GM19467 (cell line): Measurements from ENCODE around the gene MGLL.

Experiments
- ATAC-seq: cut with Tn5 transposase; IDR thresholded peaks from one replicate; pipeline ENCODE4 v1.9.1; 2021; ENCODE audit warnings: mild to moderate bottlenecking, moderate library complexity; ENCODE audit not compliant: unreplicated experiment

MGLL gene

DNA sequence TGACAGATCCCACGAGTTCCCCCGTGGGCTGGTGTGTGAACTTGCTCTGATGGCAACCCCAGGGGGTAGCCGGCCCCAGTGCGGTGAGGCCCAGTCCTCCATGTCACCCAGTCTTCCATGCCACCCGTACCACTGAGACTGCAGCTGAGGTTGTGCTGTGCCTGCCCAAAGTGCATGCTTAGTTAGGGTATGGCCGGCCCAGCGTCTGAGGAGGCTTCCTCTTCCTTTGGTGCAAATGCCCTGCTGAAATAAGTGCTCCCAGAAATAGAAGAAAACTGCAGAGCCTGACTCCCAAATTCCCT lies 31.5 kb downstream of the MGLL start:
- ATAC-seq = no peak

- no peak for ATAC-seq
Measured at GRCh38 chr3:127789990-127790881, 32.1 kb downstream of the MGLL start.

DNA sequence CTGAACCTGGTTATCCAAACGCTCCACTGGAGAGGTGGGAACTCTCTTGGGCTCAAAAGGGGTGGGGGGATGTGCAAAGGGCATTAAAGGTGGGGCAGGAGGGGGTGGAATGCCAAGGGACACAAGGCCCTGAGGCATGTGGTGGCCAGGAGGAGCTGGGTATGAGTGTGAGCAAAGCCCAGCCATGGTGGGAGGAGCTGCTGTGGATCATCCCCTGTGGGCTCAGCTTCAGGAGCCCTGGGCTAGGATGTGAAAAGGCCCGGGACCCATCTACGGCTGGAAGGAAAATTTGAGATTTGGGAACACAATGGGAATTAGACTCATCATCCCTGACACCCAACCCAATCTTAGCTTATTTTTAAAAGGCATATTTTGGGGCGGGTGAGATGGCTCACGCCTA lies 33.3 kb downstream of the MGLL start:
- ATAC-seq = no peak

DNA sequence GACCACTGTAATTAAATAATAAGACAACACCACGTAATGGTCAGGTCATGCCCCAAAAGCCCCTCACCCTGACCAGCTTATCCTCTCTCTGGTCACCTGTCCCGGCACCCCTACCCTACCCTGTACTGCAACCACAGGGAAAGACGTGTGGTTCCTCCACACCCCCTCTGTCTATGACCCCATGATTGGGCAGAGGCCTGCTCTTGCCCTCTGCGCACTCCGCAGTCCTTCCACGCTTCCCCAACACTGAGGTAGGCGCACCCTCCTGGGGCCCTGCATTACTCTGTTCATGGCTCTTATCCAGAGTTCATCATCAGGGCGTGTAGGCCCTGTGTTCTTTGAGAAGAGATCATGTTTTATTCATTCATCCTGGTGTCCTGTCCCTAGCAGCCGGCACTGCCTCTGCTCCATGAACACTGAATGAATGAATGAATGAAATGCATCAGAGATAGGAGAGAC lies 33.8 kb downstream of the MGLL start:
- no peak for ATAC-seq

DNA sequence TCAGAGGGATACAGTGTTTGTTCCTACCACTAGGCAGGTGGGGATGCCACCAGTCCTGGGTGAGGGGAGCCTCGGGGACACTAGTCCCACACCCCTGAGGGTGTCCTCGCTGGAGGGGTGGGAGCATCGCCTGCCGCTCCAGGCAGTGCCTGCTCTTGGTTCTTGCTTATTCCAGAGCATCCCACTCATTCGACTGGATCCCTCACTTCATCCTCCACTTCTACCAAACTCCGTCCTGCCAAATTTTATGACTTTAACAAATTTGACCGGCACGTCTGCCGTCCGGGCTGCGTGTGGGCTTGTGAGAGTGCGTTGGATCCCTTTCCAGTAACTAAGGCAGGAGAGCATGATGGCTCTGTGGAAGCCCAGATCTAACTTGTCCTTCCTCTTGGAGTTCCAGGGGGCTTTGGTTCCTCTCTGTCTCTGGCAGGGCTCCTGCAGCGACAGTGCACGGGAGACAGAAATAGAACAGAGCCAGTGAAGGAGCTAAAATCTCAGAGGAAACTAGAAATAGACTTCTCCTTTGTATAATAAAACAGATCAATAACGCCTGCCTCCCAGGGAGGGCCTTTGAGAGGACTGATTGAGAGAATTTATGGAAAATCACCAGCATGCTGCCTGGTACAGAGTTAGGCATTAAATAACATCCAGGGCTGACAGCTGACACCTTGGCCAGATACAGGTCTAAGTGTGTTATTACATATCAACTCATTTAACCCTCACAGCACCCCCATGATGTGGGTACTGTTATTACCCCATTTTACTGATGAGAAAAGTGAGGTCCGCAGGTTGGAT lies 34.5 kb downstream of the MGLL start:
- no peak for ATAC-seq

DNA sequence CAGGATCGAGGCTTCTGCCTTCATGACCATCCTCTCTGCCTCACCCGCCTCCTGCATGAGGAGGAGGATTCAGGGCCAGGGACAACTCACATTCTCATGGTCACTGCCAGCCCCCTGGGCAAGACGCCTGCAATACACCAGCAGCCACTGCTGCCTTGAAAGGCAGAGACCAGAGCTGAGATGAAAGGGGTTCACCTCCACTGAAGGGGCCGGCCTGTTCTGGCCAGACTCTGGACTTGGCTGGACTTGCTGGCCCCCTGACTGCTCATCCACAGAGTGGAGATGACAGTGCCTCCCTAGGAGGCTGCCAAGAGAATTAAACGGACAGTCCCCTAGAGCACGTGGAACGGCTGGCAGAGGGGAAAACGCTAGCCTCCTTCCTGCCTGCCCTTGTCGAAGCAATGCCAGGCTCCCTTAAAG lies 35.2 kb downstream of the MGLL start:
- no peak for ATAC-seq

GRCh38 chr3:127786353-127787070 lies 35.8 kb downstream of the MGLL start:
- no peak for ATAC-seq

GRCh38 chr3:127785711-127786265 lies 36.5 kb downstream of the MGLL start:
- no peak for ATAC-seq

DNA sequence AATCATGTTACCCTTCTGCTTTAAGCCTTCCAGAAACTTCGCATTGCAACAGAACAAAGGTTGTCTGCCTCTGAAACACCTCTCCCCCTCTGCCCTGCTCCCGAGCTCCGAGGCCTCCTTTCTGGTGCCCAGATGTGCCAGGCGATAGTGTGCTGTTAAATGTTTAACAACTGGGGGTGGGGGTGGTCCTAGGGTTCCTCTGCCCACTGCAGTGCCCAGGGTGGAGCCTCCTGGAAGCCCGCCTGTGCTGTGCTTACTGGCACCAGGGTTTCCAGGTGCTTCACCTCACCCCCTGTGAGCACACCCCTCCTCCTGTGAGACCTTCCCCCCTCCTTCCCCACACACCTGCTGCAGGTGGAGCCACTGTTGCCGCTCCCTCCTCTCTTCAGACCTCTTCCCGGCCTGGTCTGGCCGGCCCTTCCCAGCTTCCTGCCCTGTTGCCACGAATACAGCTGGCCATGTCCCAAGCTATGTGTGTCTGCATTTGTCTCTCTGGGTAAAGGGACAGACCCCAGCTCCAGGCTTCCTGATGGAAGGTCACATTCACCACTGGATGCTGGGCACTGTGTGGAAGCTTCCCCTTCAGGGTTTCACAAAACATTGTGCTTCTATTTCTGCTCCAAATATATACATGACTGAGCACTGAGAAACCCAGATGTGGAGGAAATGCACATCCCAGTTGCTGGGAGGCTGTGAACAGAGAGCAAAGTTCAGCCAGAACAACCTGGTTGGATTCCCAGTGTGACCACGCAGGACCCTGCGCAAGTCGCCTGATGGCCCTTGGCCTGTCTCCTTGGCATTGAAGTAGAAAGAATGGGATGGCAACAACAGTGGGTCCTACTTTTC lies 37.2 kb downstream of the MGLL start:
- ATAC-seq = no peak

- ATAC-seq = no peak
Measured at GRCh38 chr3:127784283-127784682, 38.0 kb downstream of the MGLL start.

DNA sequence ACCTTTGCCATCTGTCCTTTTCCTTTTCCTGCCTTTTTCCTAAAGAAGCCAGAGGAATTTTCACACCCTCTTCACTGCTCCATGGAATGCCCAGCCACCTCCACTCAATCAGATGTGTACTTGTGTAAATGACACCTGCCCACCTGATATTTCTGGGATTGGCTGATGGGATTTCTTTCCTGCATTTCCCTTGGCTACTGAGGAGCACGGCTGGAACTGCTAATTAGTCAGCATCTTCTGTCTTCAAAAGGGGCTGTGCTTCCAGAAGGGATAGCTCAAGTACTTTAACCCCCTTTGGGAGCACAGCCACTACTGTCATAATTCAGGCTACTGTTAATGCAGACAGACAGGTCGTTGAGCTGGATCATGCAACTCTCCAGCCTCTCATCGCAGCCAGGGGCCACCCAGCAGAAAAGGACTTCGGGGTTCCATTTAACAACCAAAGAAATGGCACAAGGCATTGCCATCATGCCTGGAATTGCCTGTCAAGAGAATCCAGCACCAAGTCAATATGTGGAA lies 38.6 kb downstream of the MGLL start:
- no peak for ATAC-seq

- no peak for ATAC-seq
Measured at GRCh38 chr3:127783166-127783565, 39.1 kb downstream of the MGLL start.

DNA sequence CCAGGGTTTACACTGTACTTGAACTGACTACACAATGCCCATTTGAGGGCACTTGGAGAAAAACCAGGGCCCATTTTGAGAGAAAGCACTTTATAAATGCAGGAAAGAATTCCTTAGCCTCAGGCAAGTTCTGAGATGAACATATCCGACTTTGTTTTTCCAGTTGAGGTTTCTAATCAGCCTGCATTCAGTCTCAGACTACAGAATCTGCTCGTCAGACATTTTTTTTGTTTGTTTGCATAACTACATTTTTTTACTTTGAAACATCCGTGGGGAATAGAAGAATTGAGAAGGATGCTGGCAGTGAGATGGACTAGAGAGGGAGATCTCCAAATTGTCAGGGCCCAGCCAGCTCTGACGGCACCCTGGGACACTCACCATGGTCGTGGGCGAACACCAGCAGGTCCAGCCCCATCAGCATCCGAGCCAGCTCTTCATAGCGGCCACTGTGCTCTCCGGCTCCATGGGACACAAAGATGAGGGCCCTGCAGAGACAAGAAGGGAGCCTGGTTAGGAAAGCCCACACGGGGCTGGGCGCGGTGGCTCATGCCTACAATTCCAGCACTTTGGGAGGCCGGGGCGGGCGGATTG lies 40.8 kb downstream of the MGLL start:
- ATAC-seq = no peak

DNA sequence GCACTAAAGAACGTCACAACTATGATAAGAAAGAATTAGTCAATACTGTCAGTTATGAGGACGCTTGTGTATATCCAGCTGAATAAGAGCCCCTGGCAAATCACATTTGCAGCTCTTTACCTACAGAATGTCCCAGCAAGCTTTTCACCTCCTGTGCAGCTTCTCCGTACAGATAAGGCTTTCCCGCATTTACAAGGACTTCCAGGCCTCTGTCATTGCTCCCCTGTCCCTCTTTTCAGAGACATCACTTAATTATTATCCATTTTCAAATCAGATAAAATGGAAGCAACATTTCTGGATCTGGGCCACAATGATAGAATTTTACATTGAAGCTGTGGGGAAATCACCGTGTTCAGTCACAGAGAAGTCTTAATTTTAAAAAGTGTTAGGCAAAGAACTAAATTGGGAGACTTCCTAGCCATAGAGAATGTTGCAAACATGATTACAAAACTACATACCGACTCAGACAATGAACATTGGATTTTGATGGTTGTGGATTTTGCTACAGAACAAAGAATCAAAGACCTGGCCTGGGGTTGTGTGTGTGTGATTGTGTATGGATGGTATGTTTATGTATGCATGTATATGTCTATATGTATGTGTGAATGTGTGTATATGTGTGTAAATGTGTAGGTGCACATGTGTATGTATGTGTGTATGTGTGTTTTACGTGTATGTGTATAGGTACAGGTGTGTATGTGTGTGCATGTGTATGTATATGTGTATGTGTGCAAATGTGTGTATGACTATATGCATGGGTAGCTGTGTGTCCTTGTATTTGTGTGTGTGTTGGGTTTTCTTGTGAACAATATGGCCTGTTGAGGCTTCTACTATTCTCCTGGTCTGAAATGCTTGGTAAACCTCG lies 41.5 kb downstream of the MGLL start:
- no peak for ATAC-seq

DNA sequence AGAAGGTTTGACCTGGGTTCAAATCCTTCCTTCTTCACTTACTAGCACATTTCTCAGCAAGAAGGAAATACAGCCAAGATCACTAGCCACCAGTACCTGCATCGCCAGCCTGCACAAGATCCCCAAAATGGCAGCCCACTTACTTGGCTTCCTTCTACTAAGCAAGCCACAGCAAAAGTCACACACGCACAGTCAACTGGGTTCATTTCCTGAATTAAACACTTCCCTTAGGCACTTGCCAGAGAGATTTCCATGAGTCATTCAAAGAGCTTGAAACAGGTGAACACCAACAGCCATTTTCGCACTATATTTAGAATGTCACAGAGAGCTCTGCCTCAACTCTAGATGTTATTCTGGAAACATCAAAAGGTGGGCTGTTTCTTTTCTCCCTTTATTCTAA lies 42.6 kb downstream of the MGLL start:
- no peak for ATAC-seq

- no peak for ATAC-seq
Measured at GRCh38 chr3:127777921-127778656, 44.2 kb downstream of the MGLL start.

DNA sequence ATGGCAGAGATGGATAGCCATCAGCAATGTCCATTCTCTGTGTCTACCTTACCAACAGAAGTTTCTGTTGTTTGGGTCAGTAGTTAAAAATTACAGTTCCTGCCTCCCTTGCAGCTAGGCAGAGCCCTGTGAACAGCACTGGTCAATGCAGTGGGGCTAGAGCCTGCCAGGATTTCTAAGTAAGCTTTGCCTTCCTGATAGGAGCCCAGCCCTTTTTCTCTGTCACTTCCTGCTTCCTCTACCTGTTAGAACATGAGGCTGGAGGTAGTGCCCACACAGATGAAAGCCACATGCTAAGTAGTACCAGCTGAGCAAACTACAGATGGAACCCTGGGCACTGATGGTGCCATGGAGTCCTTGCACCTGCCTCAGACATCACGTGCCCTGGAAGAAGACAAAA lies 45.0 kb downstream of the MGLL start:
- ATAC-seq = no peak

DNA sequence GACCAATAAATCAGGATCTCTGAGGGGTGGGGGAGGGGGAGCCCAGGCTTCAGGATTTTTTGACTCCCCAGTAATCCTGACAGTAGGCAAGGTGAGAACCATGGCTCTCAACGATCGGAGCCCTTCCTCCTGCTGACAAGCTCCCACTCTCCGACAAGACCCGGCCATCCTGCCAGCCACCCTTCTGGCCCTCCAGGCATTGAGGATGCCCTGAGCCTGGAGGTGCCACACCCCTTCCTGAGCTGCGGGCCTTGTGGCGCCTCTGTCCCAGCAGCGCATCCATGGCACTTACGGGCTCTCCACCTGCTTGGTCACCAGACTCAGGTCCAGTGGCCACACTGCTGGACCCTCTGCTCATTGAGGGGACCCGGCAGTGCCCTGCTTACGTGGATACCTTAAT lies 46.0 kb downstream of the MGLL start:
- ATAC-seq = no peak
